BJ (cell line): Measurements from ENCODE around the gene NKD2. TPM values are rescaled to one million over a fixed set of nuclear protein-coding genes. Genes with fewer than 3 reads are reported as not detected.

Experiments used
- CTCF ChIA-PET: fragments of 350-600 bp; formaldehyde crosslinking; extraction: SDS; loops from one replicate; lab custom pipeline; 2021; ENCODE audit warnings: antibody characterized with exemption, inconsistent platforms; lab: Yijun Ruan, JAX
- POLR2A ChIA-PET: fragments of 300-600 bp; sonication (Branson Sonifier 250); formaldehyde crosslinking; extraction: SDS; loops from one replicate; lab custom pipeline; 2021; ENCODE audit warnings: antibody characterized with exemption; lab: Charles Lee
- DNase-seq: peaks from one replicate; pipeline ENCODE4 v3.0.0-alpha.2; 2011; ENCODE audit warnings: low read depth
- H3K27me3 ChIP-seq: 2 replicates; pipeline ENCODE4 v1.6.0; 2011; ENCODE audit warnings: low read length; ENCODE audit not compliant: control insufficient read depth, insufficient read depth
- H3K36me3 ChIP-seq: 2 replicates; pipeline ENCODE4 v1.5.1; 2011; ENCODE audit warnings: low read length; ENCODE audit not compliant: control insufficient read depth, insufficient read depth
- H3K4me3 ChIP-seq: 2 replicates; pipeline ENCODE4 v1.5.1; 2011; ENCODE audit warnings: low read depth, mild to moderate bottlenecking, control low read depth, low read length
- polyA plus RNA-seq: library from polyadenylated mRNA; depleted of rRNA; stranded (reverse); fragments of >200 nt; gene quantifications from 2 replicates; pipeline ENCODE4 v1.2.3, GENCODE V29; 2011
- TF ChIP-seq, protein P1 (sequence below): IDR thresholded peaks from 2 replicates; pipeline ENCODE4 v1.5.1; 2011; ENCODE audit warnings: low read depth, mild to moderate bottlenecking, control low read depth, inconsistent platforms, low read length, moderate library complexity; ENCODE audit not compliant: insufficient read depth

Gene NKD2
- polyA plus RNA-seq, 1 experiment = not detected

DNA sequence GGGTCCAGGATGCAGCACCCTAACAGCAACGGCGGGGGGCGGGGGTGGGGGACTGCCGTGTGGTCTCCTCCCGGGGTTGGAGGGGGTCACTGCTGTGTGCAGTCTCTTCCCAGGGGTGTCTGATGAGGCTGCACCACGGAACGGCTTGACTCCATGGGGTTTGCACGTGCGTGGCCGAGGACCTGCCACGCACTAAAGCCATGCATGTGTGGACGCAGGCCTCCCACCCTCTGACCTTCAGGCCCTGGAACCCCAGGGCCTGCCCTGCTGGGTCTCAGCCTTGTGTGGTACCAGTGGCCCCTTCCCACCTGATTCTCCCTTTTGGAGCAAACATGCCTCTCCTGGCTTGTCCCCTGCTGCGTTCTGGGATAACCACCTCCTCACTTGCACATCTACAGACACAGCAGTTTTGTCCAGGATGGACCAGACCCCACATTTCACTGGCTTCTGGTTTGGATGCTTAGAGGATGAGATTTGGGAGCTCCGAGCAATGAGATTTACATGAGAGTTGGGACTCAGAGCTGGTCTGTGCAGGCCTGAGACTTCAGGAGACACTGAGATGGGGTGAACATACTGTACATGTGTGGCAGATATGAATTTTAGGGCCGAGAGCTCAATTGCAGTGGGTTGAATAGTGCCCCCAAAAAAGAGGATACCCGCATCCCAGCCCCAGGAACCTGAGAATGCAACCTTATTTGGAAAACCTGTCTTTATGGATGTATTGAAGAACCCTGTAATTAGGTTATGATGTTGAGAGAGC, 57.5 kb downstream of the NKD2 start:
- ChIA-PET CTCF (no interaction called here), POLR2A (no interaction called here)
- TF ChIP-seq, protein P1, sequence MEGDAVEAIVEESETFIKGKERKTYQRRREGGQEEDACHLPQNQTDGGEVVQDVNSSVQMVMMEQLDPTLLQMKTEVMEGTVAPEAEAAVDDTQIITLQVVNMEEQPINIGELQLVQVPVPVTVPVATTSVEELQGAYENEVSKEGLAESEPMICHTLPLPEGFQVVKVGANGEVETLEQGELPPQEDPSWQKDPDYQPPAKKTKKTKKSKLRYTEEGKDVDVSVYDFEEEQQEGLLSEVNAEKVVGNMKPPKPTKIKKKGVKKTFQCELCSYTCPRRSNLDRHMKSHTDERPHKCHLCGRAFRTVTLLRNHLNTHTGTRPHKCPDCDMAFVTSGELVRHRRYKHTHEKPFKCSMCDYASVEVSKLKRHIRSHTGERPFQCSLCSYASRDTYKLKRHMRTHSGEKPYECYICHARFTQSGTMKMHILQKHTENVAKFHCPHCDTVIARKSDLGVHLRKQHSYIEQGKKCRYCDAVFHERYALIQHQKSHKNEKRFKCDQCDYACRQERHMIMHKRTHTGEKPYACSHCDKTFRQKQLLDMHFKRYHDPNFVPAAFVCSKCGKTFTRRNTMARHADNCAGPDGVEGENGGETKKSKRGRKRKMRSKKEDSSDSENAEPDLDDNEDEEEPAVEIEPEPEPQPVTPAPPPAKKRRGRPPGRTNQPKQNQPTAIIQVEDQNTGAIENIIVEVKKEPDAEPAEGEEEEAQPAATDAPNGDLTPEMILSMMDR = no peak
- H3K27me3 ChIP-seq = no peaks in the 10 kb centered on the region
- no peaks in the 10 kb centered on the region for H3K36me3 ChIP-seq
- H3K4me3 ChIP-seq = no peak overlapping the region
- no peak for DNase-seq

DNA sequence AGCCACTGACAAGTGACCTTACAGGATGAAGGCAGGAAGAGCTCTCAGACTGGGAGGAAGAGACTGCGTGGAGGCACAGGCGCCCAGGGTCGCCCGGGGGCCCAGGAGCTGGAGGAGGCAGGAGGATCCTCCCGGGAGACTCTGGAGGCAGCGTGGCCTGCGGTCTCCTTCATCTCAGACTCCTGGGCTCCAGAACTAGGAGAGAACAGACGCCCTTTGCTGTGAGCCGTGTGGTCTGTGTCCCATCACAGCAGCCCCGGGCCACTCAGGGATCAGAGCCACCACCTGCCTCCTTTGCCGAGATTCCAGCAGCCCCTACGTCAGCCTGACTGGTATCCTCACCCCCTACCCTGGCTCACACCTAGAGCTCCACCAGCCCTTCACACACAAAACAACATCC, 58.1 kb downstream of the NKD2 start:
- ChIA-PET CTCF (no interaction called here), POLR2A (no interaction called here)
- H3K4me3 ChIP-seq = no peak overlapping the region
- no peaks in the 10 kb centered on the region for H3K27me3 ChIP-seq
- DNase-seq = no peak
- no peaks in the 10 kb centered on the region for H3K36me3 ChIP-seq
- TF ChIP-seq, protein P1 = no peak

DNA sequence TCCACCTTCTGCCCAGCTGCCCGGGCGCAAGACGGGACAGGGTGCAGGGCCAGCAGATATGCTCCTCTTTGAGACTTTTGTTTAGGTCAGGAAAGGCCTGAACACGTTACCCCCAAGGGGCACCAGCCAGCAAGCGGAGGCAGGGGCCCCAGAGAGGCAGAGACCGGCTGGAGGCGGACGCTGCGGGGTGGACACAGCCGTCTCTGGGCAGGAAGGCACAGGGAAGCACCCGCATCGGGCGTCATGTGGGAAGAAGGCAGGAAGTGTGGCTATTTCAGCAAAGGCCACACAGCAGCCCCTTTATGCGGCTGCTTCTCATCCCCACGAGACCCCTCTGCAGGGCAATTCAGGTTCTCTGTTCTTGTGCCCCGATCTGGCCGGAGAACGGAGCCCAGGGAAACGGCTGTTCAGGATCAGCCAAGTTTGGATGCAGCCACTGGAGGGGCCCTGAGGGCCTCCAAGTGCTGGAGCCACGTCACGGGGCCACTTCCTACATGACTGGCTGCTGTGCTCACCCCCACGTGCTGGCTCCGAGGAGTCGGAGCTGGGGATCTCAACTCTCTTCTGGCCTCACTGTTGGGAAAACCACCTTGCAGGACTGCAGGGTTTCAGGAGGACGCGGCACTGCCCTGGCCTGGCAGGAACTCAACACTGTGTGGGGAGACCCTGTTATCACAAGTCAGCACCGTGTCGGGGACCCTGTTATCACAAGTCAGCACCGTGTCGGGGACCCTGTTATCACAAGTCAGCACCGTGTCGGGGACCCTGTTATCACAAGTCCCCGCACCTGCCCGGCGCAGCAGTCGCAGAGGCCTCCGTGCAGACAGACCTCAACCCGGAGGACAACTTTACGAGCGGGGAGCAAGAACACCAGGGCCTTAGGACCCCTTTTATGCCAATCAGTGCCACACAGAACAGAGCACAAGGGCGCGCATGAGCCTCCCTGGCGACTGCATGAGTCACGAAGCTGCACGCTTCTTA, 58.8 kb downstream of the NKD2 start:
- H3K4me3 ChIP-seq = no peak overlapping the region
- TF ChIP-seq, protein P1 = no peak
- no peaks in the 10 kb centered on the region for H3K36me3 ChIP-seq
- DNase-seq = no peak
- ChIA-PET CTCF (no interaction called here), POLR2A (no interaction called here)
- no peaks in the 10 kb centered on the region for H3K27me3 ChIP-seq

DNA sequence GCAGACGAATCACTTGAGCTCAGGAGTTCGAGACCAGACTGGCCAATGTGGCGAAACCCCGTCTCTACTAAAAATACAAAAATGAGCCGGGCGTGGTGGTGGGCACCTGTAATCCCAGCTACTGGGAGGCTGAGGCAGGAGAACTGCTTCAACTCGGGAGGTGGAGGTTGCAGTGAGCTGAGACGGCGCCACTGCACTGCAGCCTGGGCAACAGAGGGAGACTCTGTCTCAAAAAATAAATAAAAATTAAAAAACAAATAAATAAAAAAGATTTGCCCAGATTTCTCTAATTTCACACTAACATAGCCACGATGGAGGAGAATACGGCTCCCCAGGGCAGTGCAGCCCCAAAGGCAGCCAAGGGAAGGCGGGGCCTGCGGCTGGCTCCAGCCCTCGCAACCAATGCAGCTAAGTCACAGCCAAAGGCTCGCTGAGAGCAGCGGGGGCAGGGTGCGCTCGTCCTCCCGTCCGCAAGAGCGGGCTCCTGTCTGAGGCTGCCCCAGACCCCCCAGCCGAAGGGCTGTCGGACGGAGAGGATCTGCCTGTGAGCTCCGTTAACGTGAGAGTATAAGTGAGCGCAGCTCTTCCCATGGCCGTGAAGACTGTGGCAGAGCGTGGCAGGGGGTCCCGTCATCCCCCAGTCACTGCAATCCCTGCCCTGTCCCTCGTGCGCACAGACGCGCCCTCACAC, 59.7 kb downstream of the NKD2 start:
- POLR2A ChIA-PET = no interaction called here
- no peaks in the 10 kb centered on the region; the same call in 1 of the 2 replicates for H3K36me3 ChIP-seq
- DNase-seq = no peak
- H3K4me3 ChIP-seq = no peak overlapping the region
- TF ChIP-seq, protein P1 = no peak
- H3K27me3 ChIP-seq = no peaks in the 10 kb centered on the region
- CTCF ChIA-PET = no interaction called here
